HepG2 (cell line): ENCODE measurements around the gene EBP. TPM values are rescaled to one million over a fixed set of nuclear protein-coding genes. Genes with fewer than 3 reads are reported as not detected.

Experiments
- AGO1 ChIP-seq: fragments of 200-400 bp; formaldehyde crosslinking; IDR thresholded peaks from 2 replicates; pipeline ENCODE4 v1.6.1; 2017; ENCODE audit warnings: mild to moderate bottlenecking, low read depth, low read length, moderate library complexity; ENCODE audit not compliant: poor library complexity, severe bottlenecking
- CREB1 ChIP-seq, 2 experiments: fragments of 450-650 bp in 1 of 2; IDR thresholded peaks; 2 replicates each; pipeline ENCODE4 v1.6.1; 2016 to 2017; ENCODE audit warnings: control low read depth in 1 of 2, mild to moderate bottlenecking in 1 of 2, missing compliant biosample characterization in 1 of 2, missing genetic modification characterization in 1 of 2
- FOXM1 ChIP-seq: sonication (generic); formaldehyde crosslinking; IDR thresholded peaks from 2 replicates; pipeline ENCODE4 v1.5.0; 2020; ENCODE audit warnings: missing genetic modification reagents
- HMG20A ChIP-seq: IDR thresholded peaks from 2 replicates; pipeline ENCODE4 v1.6.1; 2016; ENCODE audit warnings: borderline replicate concordance
- HMG20B ChIP-seq: conservative IDR thresholded peaks from 2 replicates; pipeline ENCODE4 v1.6.1; 2016; ENCODE audit warnings: missing genetic modification reagents, missing compliant biosample characterization
- HOXA9 ChIP-seq: sonication (generic); formaldehyde crosslinking; IDR thresholded peaks from 2 replicates; pipeline ENCODE4 v1.8.1; 2022; ENCODE audit warnings: missing genetic modification reagents, mild to moderate bottlenecking, moderate library complexity, borderline replicate concordance
- NAIF1 ChIP-seq: sonication (generic); formaldehyde crosslinking; IDR thresholded peaks from 2 replicates; pipeline ENCODE4 v1.5.0; 2020; ENCODE audit warnings: mild to moderate bottlenecking, missing genetic modification reagents, borderline replicate concordance
- REPIN1 ChIP-seq: sonication (generic); formaldehyde crosslinking; IDR thresholded peaks from 2 replicates; pipeline ENCODE4 v1.8.0; 2022; ENCODE audit warnings: missing genetic modification reagents, low read depth, mild to moderate bottlenecking, borderline replicate concordance
- SALL2 ChIP-seq: sonication (generic); formaldehyde crosslinking; IDR thresholded peaks from 2 replicates; pipeline ENCODE4 v1.8.1; 2023; ENCODE audit warnings: mild to moderate bottlenecking, missing genetic modification reagents, inconsistent platforms
- WIZ ChIP-seq: sonication (generic); formaldehyde crosslinking; IDR thresholded peaks from 2 replicates; pipeline ENCODE4 v1.5.1; 2020; ENCODE audit warnings: mild to moderate bottlenecking, missing genetic modification reagents
- ZBTB40 ChIP-seq, 2 experiments: fragments of 450-650 bp in 1 of 2; sonication (generic) in 1 of 2; formaldehyde crosslinking in 1 of 2; IDR thresholded peaks; 2 replicates each; pipeline versions ENCODE4 v1.6.1 to v1.8.0; 2016 to 2022; ENCODE audit warnings: antibody characterized with exemption in 1 of 2, mild to moderate bottlenecking in 1 of 2, missing genetic modification reagents in 1 of 2
- ZNF547 ChIP-seq: sonication (generic); formaldehyde crosslinking; IDR thresholded peaks from 2 replicates; pipeline ENCODE4 v1.5.1; 2020; ENCODE audit warnings: mild to moderate bottlenecking, missing genetic modification reagents
- ZNF720 ChIP-seq: sonication (generic); formaldehyde crosslinking; IDR thresholded peaks from 2 replicates; pipeline ENCODE4 v1.4.0; 2020; ENCODE audit warnings: missing genetic modification reagents
- ZNF780A ChIP-seq: sonication (generic); formaldehyde crosslinking; IDR thresholded peaks from 2 replicates; pipeline ENCODE4 v1.8.0; 2022; ENCODE audit warnings: mild to moderate bottlenecking, missing genetic modification reagents, moderate library complexity
- ZNF788 ChIP-seq: sonication (generic); formaldehyde crosslinking; IDR thresholded peaks from 2 replicates; pipeline ENCODE4 v1.5.0; 2020; ENCODE audit warnings: mild to moderate bottlenecking, missing genetic modification reagents, borderline replicate concordance
- polyA plus RNA-seq, 8 experiments: library from polyadenylated mRNA; depleted of rRNA in 3 of 8; stranded (reverse) in 7 of 8; unstranded in 1 of 8; fragments of >200 nt; fragmentation: Illumina TruSeq in 4 of 8; extraction: Trizol in 4 of 8; gene quantifications; 2 replicates each; pipeline versions ENCODE4 v1.2.1 to v1.2.3, GENCODE V29; 2011 to 2016; ENCODE audit warnings: low read depth in 4 of 8, missing spikeins in 1 of 8, mixed read lengths in 1 of 8; ENCODE audit not compliant: insufficient read depth in 1 of 8
- total RNA-seq, 5 experiments: library from RNA; depleted of rRNA; stranded (reverse); fragments of >200 nt; fragmentation: Illumina TruSeq; extraction: Trizol; gene quantifications; 2 replicates each; pipeline ENCODE4 v1.2.3, GENCODE V29; 2016; ENCODE audit warnings: low read depth in 1 of 5
- TF ChIP-seq, protein P1 (sequence below): sonication (generic); formaldehyde crosslinking; IDR thresholded peaks from 2 replicates; pipeline ENCODE4 v1.9.0; 2021; ENCODE audit warnings: missing genetic modification reagents, mild to moderate bottlenecking, borderline replicate concordance
- TF ChIP-seq, protein P2 (sequence below): sonication (generic); formaldehyde crosslinking; IDR thresholded peaks from 2 replicates; pipeline ENCODE4 v1.5.1; 2020; ENCODE audit warnings: missing genetic modification reagents, mild to moderate bottlenecking, borderline replicate concordance

EBP gene
- total and polyA plus RNA-seq, 2 of the 13 experiments (the other 11 are each of a cell fraction or from before 2014, with no cell fraction given), result 106 to 260 TPM

- TF ChIP-seq ZBTB40 (IDR thresholded peaks at IDR 0.05) (no peak), ZBTB40 (CRISPR knock-in tag; IDR thresholded peaks at IDR 0.05) (peak; percentile 18; the same call in 1 of the 2 replicates), HOXA9 (CRISPR knock-in tag) (0 out of 2 replicates have a peak, but pooled peaks have one; percentile 43), ZNF547 (CRISPR knock-in tag) (no peak), REPIN1 (CRISPR knock-in tag) (peak; percentile 51; the same call in 1 of the 2 replicates), FOXM1 (CRISPR knock-in tag) (no peak), ZNF720 (no peak), ZNF788 (CRISPR knock-in tag) (peak; percentile 25; the same call in 1 of the 2 replicates), SALL2 (CRISPR knock-in tag) (no peak; the same call in none of the 2 replicates), WIZ (CRISPR knock-in tag) (no peak), HMG20A (CRISPR knock-in tag) (no peak), HMG20B (CRISPR knock-in tag) (no peak), AGO1 (no peak), NAIF1 (no peak), CREB1 (IDR thresholded peaks at IDR 0.05) (peak; percentile 80), CREB1 (CRISPR knock-in tag; IDR thresholded peaks at IDR 0.05) (peak; percentile 94), ZNF780A (CRISPR knock-in tag) (no peak)
- TF ChIP-seq, protein P1, sequence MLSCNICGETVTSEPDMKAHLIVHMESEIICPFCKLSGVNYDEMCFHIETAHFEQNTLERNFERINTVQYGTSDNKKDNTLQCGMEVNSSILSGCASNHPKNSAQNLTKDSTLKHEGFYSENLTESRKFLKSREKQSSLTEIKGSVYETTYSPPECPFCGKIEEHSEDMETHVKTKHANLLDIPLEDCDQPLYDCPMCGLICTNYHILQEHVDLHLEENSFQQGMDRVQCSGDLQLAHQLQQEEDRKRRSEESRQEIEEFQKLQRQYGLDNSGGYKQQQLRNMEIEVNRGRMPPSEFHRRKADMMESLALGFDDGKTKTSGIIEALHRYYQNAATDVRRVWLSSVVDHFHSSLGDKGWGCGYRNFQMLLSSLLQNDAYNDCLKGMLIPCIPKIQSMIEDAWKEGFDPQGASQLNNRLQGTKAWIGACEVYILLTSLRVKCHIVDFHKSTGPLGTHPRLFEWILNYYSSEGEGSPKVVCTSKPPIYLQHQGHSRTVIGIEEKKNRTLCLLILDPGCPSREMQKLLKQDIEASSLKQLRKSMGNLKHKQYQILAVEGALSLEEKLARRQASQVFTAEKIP (CRISPR knock-in tag), result no peak
- TF ChIP-seq, protein P2, sequence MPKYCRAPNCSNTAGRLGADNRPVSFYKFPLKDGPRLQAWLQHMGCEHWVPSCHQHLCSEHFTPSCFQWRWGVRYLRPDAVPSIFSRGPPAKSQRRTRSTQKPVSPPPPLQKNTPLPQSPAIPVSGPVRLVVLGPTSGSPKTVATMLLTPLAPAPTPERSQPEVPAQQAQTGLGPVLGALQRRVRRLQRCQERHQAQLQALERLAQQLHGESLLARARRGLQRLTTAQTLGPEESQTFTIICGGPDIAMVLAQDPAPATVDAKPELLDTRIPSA, result no peak
Observed at GRCh38 chrX:48475774-48476577, 45.6 kb upstream of the EBP start, which contains the start of gene FTSJ1 (continued).
